Medulla oblongata (tissue), 1 donor: ENCODE measurements around the gene SFI1.
A peak's percentile ranks its signal among the peaks of the same experiment; 100 is the strongest.
"Not testable (repeated sequence)": the region's sequence is repeated elsewhere in the genome, so short reads cannot be mapped to it uniquely, and the experiment has no call there.

Source experiments
- DNase-seq: peaks from one replicate; pipeline ENCODE4 v3.0.0-alpha.2; 2015; ENCODE audit errors: extremely low spot score

SFI1 gene

GRCh38 chr22:31635638-31636306, 139.4 kb downstream of the SFI1 start:
- DNase-seq, result no peak

- DNase-seq, result peak; percentile 38
Measured at GRCh38 chr22:31637447-31637890, 141.1 kb downstream of the SFI1 start.

- peak; percentile 66 for DNase-seq
Measured at GRCh38 chr22:31637891-31638618, 141.7 kb downstream of the SFI1 start.

- no peak for DNase-seq
Measured at GRCh38 chr22:31639436-31640039, 143.2 kb downstream of the SFI1 start.

- no peak for DNase-seq
Measured at GRCh38 chr22:31646186-31647019, 150.1 kb downstream of the SFI1 start.

GRCh38 chr22:31647066-31647465, 150.7 kb downstream of the SFI1 start:
- no peak for DNase-seq

GRCh38 chr22:31647523-31648320, 151.4 kb downstream of the SFI1 start:
- DNase-seq, result no peak

- DNase-seq, result no peak
Measured at GRCh38 chr22:31650391-31650790, 154.1 kb downstream of the SFI1 start.

- no peak for DNase-seq
Measured at GRCh38 chr22:31651664-31652063, 155.3 kb downstream of the SFI1 start.

GRCh38 chr22:31652088-31652487, 155.8 kb downstream of the SFI1 start:
- no peak for DNase-seq

GRCh38 chr22:31652911-31653684, 156.8 kb downstream of the SFI1 start:
- no peak for DNase-seq

- DNase-seq, result no peak
Measured at GRCh38 chr22:31653944-31654343, 157.6 kb downstream of the SFI1 start.

GRCh38 chr22:31654408-31654807, 158.1 kb downstream of the SFI1 start:
- DNase-seq, result no peak

- DNase-seq, result no peak
Measured at GRCh38 chr22:31659246-31659645, 162.9 kb downstream of the SFI1 start.

GRCh38 chr22:31660860-31661341, 164.6 kb downstream of the SFI1 start:
- not testable (repeated sequence) for DNase-seq

- DNase-seq, result peak; percentile 97
Measured at GRCh38 chr22:31661851-31662667, 165.7 kb downstream of the SFI1 start, which contains the start of gene PISD. Gene PISD (minus strand): TSS chr22:31662215. CDS start chr22:31662208, 7 bp downstream.

GRCh38 chr22:31662668-31663037, 166.3 kb downstream of the SFI1 start:
- DNase-seq, result no peak
